NCI-H128 (cell line): Measurements from ENCODE around the gene KITLG.
"Not testable (repeated sequence)": the region's sequence is repeated elsewhere in the genome, so short reads cannot be mapped to it uniquely, and the experiment has no call there.

Experiments
- DNase-seq: peaks from one replicate; lab custom pipeline; 2025; ENCODE audit not compliant: unreplicated experiment; lab: John Stamatoyannopoulos, UW

Gene KITLG

GRCh38 chr12:88580051-88580871, at the start of gene KITLG:
Gene KITLG (minus strand): TSS chr12:88580471. CDS start chr12:88580278, 193 bp downstream.
- DNase-seq: peak; percentile 82

GRCh38 chr12:88628856-88629509, 48.7 kb upstream of the KITLG start:
- no peak for DNase-seq

DNA sequence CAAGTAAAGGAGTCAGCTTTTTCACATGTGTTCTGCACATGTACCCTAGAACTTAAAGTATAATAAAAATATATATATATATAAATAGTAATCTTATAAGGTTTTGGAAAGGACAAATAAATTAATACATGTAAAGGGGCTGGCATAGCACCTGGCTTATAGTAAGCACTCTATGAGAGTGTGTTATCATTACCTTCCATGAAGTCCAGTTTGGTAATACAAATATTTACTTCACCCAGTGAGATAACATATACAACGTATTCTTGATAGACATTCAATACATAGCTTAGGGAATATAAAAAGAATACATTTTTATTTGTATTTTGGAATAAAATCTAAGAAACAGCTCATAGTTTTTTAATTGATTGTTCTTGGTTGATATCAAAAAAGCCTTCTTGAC, 47.8 kb upstream of the KITLG start:
- not testable (repeated sequence) for DNase-seq

- no peak for DNase-seq
Measured at GRCh38 chr12:88627501-88627900, 47.2 kb upstream of the KITLG start.

DNA sequence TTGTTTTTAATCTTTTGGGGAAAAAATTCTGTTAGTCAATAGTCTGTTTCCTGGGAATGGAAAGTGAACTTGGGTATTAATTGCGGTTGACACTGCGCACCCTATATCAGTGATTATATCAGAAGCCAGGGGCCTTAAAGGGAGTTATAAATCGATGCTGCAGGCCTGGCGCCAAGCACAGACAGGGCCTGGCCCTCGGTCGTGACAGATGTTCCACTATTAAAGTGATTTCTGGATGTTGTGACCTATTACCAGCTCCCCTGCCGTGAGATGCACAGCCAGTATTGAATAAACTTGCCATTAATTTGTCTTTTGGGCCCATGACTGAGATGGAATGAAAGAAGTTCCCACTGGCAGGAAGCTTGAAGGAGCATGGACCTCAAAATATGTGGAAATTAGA, 45.1 kb upstream of the KITLG start:
- DNase-seq: no peak

GRCh38 chr12:88624911-88625310, 44.6 kb upstream of the KITLG start:
- no peak for DNase-seq

GRCh38 chr12:88623777-88624548, 43.7 kb upstream of the KITLG start:
- no peak for DNase-seq

DNA sequence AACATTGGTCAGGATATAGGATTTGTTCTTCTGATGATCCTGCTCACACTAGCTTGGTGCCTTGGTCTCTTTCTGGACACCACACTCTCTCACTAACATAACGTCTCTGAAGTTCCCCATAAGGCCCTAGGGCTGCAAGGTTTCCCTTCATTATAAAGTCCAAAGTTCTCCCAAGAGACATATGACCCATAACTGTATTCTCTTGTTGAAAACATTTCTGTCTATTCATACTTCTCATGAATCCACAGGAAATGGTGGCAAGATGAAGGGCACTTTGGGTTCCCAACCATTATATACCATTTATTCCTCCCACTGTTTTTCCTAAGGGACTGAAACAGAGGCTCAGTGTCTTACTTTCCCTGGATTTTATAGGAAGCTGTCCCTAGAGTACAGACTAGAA, 37.1 kb upstream of the KITLG start:
- no peak for DNase-seq

DNA sequence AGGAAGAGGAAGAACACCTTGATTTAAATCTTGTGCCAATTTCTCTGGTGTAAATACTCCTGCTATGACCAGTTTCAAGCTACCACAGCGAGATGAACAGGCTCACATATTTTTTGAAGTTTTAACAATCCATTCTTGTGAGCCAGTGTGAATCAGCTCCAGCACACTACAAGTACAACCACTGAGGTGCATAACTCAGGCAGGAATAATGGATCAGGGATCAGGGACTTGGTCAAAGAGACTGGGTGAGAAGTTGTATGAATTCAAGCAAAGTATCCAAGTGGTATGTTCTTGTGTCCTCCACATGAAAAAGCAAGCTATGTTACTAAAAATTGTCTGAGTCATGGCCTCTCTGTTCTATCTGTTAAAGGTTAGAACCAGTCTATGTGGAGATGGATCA, 35.2 kb upstream of the KITLG start:
- DNase-seq: no peak

GRCh38 chr12:88604646-88605045, 24.4 kb upstream of the KITLG start:
- no peak for DNase-seq

DNA sequence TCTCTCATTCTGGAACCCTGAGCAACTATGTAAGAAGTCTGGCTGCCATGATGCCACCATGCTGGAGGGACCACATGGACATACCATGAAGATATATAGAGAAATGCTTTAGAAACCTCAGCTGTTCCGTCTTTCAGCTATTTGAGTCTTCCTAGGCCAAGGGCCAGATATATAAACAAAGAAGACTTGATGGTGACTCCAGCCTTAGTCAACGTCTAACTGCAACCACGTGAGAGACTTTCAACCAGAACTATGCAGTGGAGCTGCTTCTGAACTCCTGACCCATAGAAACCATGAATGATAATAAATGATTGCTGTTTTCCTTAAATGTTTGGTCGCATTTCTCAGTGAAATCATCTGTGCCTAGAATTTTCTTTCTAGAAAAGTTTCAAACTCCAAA, 20.0 kb upstream of the KITLG start:
- no peak for DNase-seq

DNA sequence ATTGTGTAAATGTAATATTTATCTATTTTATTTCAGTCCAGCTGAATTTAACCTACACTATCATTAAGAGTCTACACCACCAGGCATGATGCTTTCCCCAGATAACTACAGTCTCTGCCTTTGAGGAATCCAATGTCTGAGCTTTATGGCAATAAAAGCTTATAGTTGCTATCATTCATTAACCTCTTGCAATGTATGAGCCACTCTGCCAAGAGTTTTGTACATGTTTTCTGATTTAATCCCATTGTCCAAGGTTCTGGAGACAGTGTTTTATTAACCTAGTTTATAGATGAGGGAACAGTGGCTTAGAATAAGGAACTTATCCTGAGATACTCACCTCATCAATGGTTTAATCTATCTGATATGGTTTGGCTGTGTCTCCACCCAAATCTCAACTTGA, 17.1 kb upstream of the KITLG start:
- no peak for DNase-seq

GRCh38 chr12:88595697-88596096, 15.4 kb upstream of the KITLG start:
- no peak for DNase-seq

GRCh38 chr12:88594780-88595179, 14.5 kb upstream of the KITLG start:
- DNase-seq: no peak

GRCh38 chr12:88591343-88591742, 11.1 kb upstream of the KITLG start:
- DNase-seq: no peak

DNA sequence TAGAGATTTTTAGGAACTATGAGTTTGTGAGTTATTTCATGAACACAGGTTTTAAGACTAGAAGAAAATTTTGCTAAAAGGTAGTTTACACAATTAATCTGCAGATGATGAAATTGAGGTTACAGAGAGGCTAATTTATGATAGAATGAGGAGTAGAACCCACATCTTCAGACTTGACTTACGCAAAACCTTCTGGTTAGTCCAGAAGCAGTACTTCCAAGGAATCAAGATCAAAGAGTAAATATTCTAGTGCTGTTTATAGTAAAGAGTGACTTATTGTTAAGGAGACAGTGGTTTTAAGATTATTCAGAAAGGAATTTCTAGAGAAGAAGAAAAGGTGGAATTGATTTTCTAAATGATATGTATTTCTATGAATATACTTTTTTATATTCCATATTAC, 10.6 kb upstream of the KITLG start:
- no peak for DNase-seq

GRCh38 chr12:88585077-88585476, 4.8 kb upstream of the KITLG start:
- no peak for DNase-seq

GRCh38 chr12:88579601-88580050, 645 bp downstream of the KITLG start:
- no peak for DNase-seq

GRCh38 chr12:88579161-88579517, 1.1 kb downstream of the KITLG start:
- DNase-seq: peak; percentile 48

- DNase-seq: no peak
Measured at GRCh38 chr12:88578276-88579160, 1.8 kb downstream of the KITLG start.

DNA sequence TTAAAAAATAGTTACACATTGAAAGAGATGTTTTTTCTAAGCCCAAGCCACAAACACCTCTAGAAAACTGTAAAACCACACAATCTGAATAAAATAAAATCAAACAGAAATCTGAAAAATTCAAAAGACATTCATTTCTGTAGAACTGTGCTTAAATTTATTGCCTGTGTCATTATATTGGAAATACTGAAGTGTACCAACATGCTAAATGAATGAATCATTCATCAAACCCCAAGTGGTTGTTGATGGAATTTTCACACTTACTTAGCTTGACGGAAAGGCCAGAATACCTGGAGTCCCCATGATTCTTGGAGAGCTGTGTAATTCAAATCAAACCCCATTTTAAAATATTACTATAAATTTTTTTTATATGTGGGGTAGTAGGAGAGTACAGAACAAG, 2.7 kb downstream of the KITLG start:
- no peak for DNase-seq
